Vagina (tissue), 2 donors: Measurements from ENCODE around the gene CHST11. TPM values are rescaled to one million over a fixed set of nuclear protein-coding genes. Genes with fewer than 3 reads are reported as not detected.

Source experiments
- DNase-seq, 2 donors: peaks; one replicate each; pipeline ENCODE4 v3.0.0-alpha.2; 2017; ENCODE audit errors: extremely low spot score in 2 of 2
- H3K27ac ChIP-seq: fragments of 200-600 bp; sonication (generic); one replicate; pipeline ENCODE4 v1.5.1; 2019
- H3K27me3 ChIP-seq: fragments of 200-600 bp; sonication (generic); one replicate; pipeline ENCODE4 v1.5.1; 2019
- H3K36me3 ChIP-seq, 2 donors: fragments of 200-600 bp; sonication (generic); one replicate each; pipeline ENCODE4 v1.5.1; 2017 to 2019
- H3K4me1 ChIP-seq: fragments of 200-600 bp; sonication (generic); one replicate; pipeline ENCODE4 v1.5.1; 2019
- H3K4me3 ChIP-seq, 2 donors: fragments of 200-600 bp; sonication (generic); 1 replicate in 1 of 2; 2 replicates in 1 of 2; pipeline ENCODE4 v1.5.1; 2016 to 2019
- H3K9me3 ChIP-seq: fragments of 200-600 bp; sonication (generic); one replicate; pipeline ENCODE4 v1.5.1; 2019
- CTCF ChIP-seq, 3 experiments: fragments of 450-650 bp in 2 of 3; fragments of 200-600 bp in 1 of 3; sonication (generic) in 1 of 3; IDR thresholded peaks; one replicate each; pipeline ENCODE4 v1.5.1; 2017 to 2019; ENCODE audit warnings: antibody characterized with exemption in 3 of 3, mild to moderate bottlenecking in 2 of 3, moderate library complexity in 2 of 3
- POLR2A ChIP-seq, 2 donors: fragments of 450-650 bp; IDR thresholded peaks; one replicate each; pipeline ENCODE4 v1.6.1; 2017; ENCODE audit warnings: antibody characterized with exemption in 2 of 2, mild to moderate bottlenecking in 2 of 2, moderate library complexity in 2 of 2
- POLR2AphosphoS5 ChIP-seq, 2 donors: sonication (generic); formaldehyde crosslinking; IDR thresholded peaks; one replicate each; pipeline ENCODE4 v1.9.0; 2017; ENCODE audit warnings: antibody characterized with exemption in 2 of 2, mild to moderate bottlenecking in 2 of 2, low read depth in 1 of 2; ENCODE audit not compliant: insufficient read depth in 1 of 2
- intact Hi-C: fragments of 100-400 bp; cut with DNase I; formaldehyde crosslinking; loops from one replicate; pipeline ENCODE4 v1.15.1; 2023
- total RNA-seq: library from RNA; depleted of rRNA; stranded (reverse); fragments of >200 nt; gene quantifications from one replicate; pipeline ENCODE4 v1.2.3, GENCODE V29; 2016

CHST11 gene
- total RNA-seq, 1 donor from 2014 or later, result 40.0 TPM

- no peak for TF ChIP-seq CTCF (IDR thresholded peaks at IDR 0.05)
- no peak for TF ChIP-seq POLR2A (IDR thresholded peaks at IDR 0.05)
- no peak for TF ChIP-seq POLR2AphosphoS5 (IDR thresholded peaks at IDR 0.05; ENCODE audit: insufficient read depth in 1 of 2, low read depth in 1 of 2)
- H3K36me3 ChIP-seq, result no peaks in the 10 kb centered on the region
- H3K9me3 ChIP-seq, result no peaks in the 10 kb centered on the region
- no peak for DNase-seq
- H3K4me3 ChIP-seq, result no peak overlapping the region
- H3K4me1 ChIP-seq, result no peaks in the 10 kb centered on the region
- intact Hi-C loops, result no loop called here
- no peak overlapping the region for H3K27ac ChIP-seq
- no peaks in the 10 kb centered on the region for H3K27me3 ChIP-seq
Measured at GRCh38 chr12:104784592-104784991, 327.8 kb downstream of the CHST11 start.

- intact Hi-C loops, result no loop called here
- no peaks in the 10 kb centered on the region for H3K9me3 ChIP-seq
- H3K36me3 ChIP-seq, result no peaks in the 10 kb centered on the region
- no peak overlapping the region for H3K27ac ChIP-seq
- no peaks in the 10 kb centered on the region for H3K4me1 ChIP-seq
- TF ChIP-seq CTCF (IDR thresholded peaks at IDR 0.05) (no peak), POLR2A (IDR thresholded peaks at IDR 0.05) (no peak), POLR2AphosphoS5 (IDR thresholded peaks at IDR 0.05; ENCODE audit: insufficient read depth in 1 of 2, low read depth in 1 of 2) (no peak)
- no peaks in the 10 kb centered on the region for H3K27me3 ChIP-seq
- DNase-seq, result no peak
- H3K4me3 ChIP-seq, result no peak overlapping the region
Measured at GRCh38 chr12:104785886-104786285, 329.1 kb downstream of the CHST11 start.

GRCh38 chr12:104786352-104786751 lies 329.6 kb downstream of the CHST11 start:
- intact Hi-C loops, result no loop called here

GRCh38 chr12:104788840-104789271 lies 332.1 kb downstream of the CHST11 start:
- H3K27ac ChIP-seq, result no peak overlapping the region
- TF ChIP-seq CTCF (IDR thresholded peaks at IDR 0.05) (no peak), POLR2A (IDR thresholded peaks at IDR 0.05) (no peak), POLR2AphosphoS5 (IDR thresholded peaks at IDR 0.05; ENCODE audit: insufficient read depth in 1 of 2, low read depth in 1 of 2) (no peak)
- no peaks in the 10 kb centered on the region for H3K9me3 ChIP-seq
- H3K27me3 ChIP-seq, result no peaks in the 10 kb centered on the region
- no peak overlapping the region for H3K4me3 ChIP-seq
- no peaks in the 10 kb centered on the region for H3K36me3 ChIP-seq
- no peak for DNase-seq
- intact Hi-C loops, result no loop called here
- no peaks in the 10 kb centered on the region for H3K4me1 ChIP-seq

More at GRCh38 chr12:104786352-104786751, 329.6 kb downstream of the CHST11 start:
- Histone ChIP-seq H3K27me3 (no peaks in the 10 kb centered on the region), H3K36me3 (no peaks in the 10 kb centered on the region), H3K4me3 (no peak overlapping the region), H3K27ac (no peak overlapping the region), H3K9me3 (no peaks in the 10 kb centered on the region), H3K4me1 (no peaks in the 10 kb centered on the region)
- TF ChIP-seq CTCF (IDR thresholded peaks at IDR 0.05), result no peak
- TF ChIP-seq POLR2AphosphoS5 (IDR thresholded peaks at IDR 0.05; ENCODE audit: insufficient read depth in 1 of 2, low read depth in 1 of 2), result no peak
- TF ChIP-seq POLR2A (IDR thresholded peaks at IDR 0.05), result no peak
- no peak for DNase-seq

- Histone ChIP-seq H3K27ac (no peak overlapping the region), H3K36me3 (no peaks in the 10 kb centered on the region), H3K9me3 (no peaks in the 10 kb centered on the region), H3K27me3 (no peaks in the 10 kb centered on the region), H3K4me3 (no peak overlapping the region), H3K4me1 (no peaks in the 10 kb centered on the region)
- TF ChIP-seq CTCF (IDR thresholded peaks at IDR 0.05) (peak in 2 of 3 experiments; percentile 24 to 36), POLR2A (IDR thresholded peaks at IDR 0.05) (no peak), POLR2AphosphoS5 (IDR thresholded peaks at IDR 0.05; ENCODE audit: insufficient read depth in 1 of 2, low read depth in 1 of 2) (no peak)
- intact Hi-C loops, result loop anchor here (10.0 kb wide), 1 partner anchor 586 kb away; no protein-coding TSS in a partner anchor
- no peak for DNase-seq
Measured at GRCh38 chr12:104790296-104791125, 333.8 kb downstream of the CHST11 start.
